Measurements from ENCODE around the gene KCNQ2. TPM values are rescaled to one million over a fixed set of nuclear protein-coding genes. Genes with fewer than 3 reads are reported as not detected.

The KCNQ2 gene
- total RNA-seq, 1 experiment from 2014 or later = 86.5 TPM

DNA sequence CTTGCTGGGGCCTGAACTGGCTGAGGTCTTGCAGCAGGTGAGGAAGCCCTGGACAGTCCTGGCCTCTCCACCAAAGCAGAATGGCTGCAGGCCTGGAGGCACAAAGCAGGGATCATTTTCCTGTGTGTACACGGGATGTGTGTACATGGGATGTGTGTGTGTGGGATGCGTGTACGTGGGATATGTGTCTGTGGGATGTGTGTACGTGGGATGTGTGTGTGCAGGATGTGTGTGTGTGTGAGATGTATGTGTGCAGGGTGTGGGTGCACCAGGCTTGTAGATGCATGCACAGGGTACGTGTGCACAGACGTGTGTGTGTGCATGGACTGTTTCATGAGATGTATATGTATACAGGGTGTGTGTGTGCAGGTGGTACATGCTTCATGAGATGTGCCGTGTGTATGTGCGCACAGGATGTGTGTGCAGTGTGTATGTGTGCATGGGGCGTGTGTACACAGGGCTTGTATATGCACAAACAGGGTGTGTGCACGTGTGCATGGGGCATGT, 103.4 kb downstream of the KCNQ2 start:
- H3K9ac ChIP-seq (ENCODE audit: low read length) = no peak overlapping the region
- no peak for TF ChIP-seq SIN3A (IDR thresholded peaks at IDR 0.05; ENCODE audit: low read depth)
- no peak for TF ChIP-seq EZH2phosphoT487 (IDR thresholded peaks at IDR 0.05; ENCODE audit: borderline replicate concordance)
- TF ChIP-seq, protein P1, sequence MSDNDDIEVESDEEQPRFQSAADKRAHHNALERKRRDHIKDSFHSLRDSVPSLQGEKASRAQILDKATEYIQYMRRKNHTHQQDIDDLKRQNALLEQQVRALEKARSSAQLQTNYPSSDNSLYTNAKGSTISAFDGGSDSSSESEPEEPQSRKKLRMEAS (IDR thresholded peaks at IDR 0.05) = no peak
- TF ChIP-seq SP1 (IDR thresholded peaks at IDR 0.05; ENCODE audit: low read depth) = no peak
- no peak for TF ChIP-seq SRF (IDR thresholded peaks at IDR 0.05; ENCODE audit: low read depth)
- no peak for TF ChIP-seq CEBPB (IDR thresholded peaks at IDR 0.05; ENCODE audit: low read depth)
- TF ChIP-seq, protein P2, sequence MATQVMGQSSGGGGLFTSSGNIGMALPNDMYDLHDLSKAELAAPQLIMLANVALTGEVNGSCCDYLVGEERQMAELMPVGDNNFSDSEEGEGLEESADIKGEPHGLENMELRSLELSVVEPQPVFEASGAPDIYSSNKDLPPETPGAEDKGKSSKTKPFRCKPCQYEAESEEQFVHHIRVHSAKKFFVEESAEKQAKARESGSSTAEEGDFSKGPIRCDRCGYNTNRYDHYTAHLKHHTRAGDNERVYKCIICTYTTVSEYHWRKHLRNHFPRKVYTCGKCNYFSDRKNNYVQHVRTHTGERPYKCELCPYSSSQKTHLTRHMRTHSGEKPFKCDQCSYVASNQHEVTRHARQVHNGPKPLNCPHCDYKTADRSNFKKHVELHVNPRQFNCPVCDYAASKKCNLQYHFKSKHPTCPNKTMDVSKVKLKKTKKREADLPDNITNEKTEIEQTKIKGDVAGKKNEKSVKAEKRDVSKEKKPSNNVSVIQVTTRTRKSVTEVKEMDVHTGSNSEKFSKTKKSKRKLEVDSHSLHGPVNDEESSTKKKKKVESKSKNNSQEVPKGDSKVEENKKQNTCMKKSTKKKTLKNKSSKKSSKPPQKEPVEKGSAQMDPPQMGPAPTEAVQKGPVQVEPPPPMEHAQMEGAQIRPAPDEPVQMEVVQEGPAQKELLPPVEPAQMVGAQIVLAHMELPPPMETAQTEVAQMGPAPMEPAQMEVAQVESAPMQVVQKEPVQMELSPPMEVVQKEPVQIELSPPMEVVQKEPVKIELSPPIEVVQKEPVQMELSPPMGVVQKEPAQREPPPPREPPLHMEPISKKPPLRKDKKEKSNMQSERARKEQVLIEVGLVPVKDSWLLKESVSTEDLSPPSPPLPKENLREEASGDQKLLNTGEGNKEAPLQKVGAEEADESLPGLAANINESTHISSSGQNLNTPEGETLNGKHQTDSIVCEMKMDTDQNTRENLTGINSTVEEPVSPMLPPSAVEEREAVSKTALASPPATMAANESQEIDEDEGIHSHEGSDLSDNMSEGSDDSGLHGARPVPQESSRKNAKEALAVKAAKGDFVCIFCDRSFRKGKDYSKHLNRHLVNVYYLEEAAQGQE (IDR thresholded peaks at IDR 0.05; ENCODE audit: low read depth) = no peak
- no peak for TF ChIP-seq POLR2AphosphoS5 (IDR thresholded peaks at IDR 0.05; ENCODE audit: low read depth, low read length)
- no peak for TF ChIP-seq FOSL1 (IDR thresholded peaks at IDR 0.05; ENCODE audit: low read depth)
- TF ChIP-seq RAD21 (IDR thresholded peaks at IDR 0.05; ENCODE audit: low read depth) = no peak
- no peak for TF ChIP-seq POLR2A (IDR thresholded peaks at IDR 0.05; ENCODE audit: borderline replicate concordance, extremely low read depth, insufficient read depth, insufficient read length)
- TF ChIP-seq ZNF274 (IDR thresholded peaks at IDR 0.05; ENCODE audit: low read depth, low read length) = no peak
- TF ChIP-seq ZFX (IDR thresholded peaks at IDR 0.05) = no peak
- no peak for TF ChIP-seq EZH2 (IDR thresholded peaks at IDR 0.05)
- no peak for TF ChIP-seq CBX3 (IDR thresholded peaks at IDR 0.05; ENCODE audit: low read depth)
- TF ChIP-seq, protein P3, sequence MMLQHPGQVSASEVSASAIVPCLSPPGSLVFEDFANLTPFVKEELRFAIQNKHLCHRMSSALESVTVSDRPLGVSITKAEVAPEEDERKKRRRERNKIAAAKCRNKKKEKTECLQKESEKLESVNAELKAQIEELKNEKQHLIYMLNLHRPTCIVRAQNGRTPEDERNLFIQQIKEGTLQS (IDR thresholded peaks at IDR 0.05) = no peak
- TF ChIP-seq EGR1 (IDR thresholded peaks at IDR 0.05; ENCODE audit: low read depth) = no peak
- no peak overlapping the region for H3K4me2 ChIP-seq (ENCODE audit: low read length)
- no peaks in the 10 kb centered on the region for H3K36me3 ChIP-seq (ENCODE audit: control insufficient read depth in 1 of 2, insufficient read depth in 2 of 2, low read length in 2 of 2)
- H3K9me2 ChIP-seq (ENCODE audit: insufficient read depth) = no peaks in the 10 kb centered on the region
- no peaks in the 10 kb centered on the region for H4K20me1 ChIP-seq (ENCODE audit: insufficient read depth)
- H3K27me3 ChIP-seq (ENCODE audit: insufficient read depth, low read length) = peaks cover 10% of the 10 kb centered on the region; the same call in 1 of the 2 replicates
- no peak overlapping the region for H3K4me3 ChIP-seq (replicated peaks in 1 of 2; ENCODE audit: low read depth in 1 of 2, low read length in 2 of 2)
- no peaks in the 10 kb centered on the region for H3K79me2 ChIP-seq (ENCODE audit: insufficient read depth, low read length)
- intact Hi-C loops (cut with micrococcal nuclease) = no loop called here
- H3K27ac ChIP-seq (ENCODE audit: low read depth, low read length) = no peak overlapping the region
- no peak for DNase-seq (ENCODE audit: low read depth, low spot score)
- H3K4me1 ChIP-seq (ENCODE audit: control insufficient read depth in 1 of 2, insufficient read depth in 2 of 2, low read length in 2 of 2) = no peaks in the 10 kb centered on the region
- ChIA-PET RAD21 (ENCODE audit: low non-redundant PET in 1 of 2, low total read pairs in 2 of 2, uncharacterized antibody in 2 of 2, unreplicated experiment in 2 of 2) (no interaction called here), POLR2A (no interaction called here), CTCF (no interaction called here)
- no peak overlapping the region for H2AFZ ChIP-seq (ENCODE audit: low read depth, low read length, poor library complexity, severe bottlenecking)
- no TSS peak for BruUV-seq (replicated peaks)
- ATAC-seq = no peak
- H3K9me3 ChIP-seq (ENCODE audit: control insufficient read depth in 1 of 2, insufficient read depth in 1 of 2, low read depth in 1 of 2, low read length in 2 of 2) = no peaks in the 10 kb centered on the region

Measured in HCT116 (cell line).